ENCODE measurements around the gene SYPL1.

Gene SYPL1

DNA sequence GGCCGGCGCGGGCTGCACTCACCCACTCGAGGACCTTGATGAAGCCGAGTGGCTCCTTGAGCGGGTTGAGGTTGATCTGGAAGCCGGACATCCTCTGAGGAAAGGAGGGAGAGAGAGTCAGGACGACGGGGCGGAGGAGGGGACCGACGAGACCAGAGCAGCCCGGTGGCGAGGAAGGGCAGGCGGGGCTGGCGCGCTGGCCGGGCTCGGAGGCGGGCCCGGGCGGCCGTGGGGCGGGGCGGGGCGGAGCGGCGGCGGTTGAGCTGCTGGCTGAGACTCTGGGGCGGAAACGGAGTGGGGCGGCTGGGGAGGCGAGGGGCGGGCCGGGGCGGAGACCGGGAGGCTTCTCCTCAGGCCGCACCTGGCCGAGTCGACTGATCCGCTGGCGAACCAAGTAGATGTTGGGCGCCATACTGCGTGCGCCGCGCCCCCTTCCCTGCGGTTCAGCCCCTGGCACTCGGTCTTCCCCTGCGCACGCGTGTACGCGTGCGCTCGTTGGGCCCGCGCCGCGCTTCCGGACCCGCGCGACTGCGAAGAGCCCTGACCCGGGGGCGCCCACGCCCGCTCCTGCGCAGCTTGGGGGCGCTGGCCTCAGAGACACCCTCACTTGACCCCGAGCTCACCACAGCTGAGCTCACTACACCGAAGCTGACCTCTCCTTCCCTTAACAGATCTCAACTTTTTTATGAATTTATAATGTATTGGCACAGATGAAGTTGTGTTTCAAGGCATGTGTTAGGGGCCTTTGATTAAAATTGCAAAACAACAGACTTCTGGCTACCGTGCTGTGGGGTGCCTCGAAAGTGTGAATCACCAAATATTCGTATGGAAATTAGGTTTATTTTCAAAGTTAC is at the start of gene SYPL1:
Gene SYPL1 (minus strand): TSS at position 195 of the 854 bp plus-strand sequence. CDS start 104 bp downstream, at position 91.
- TF ChIP-seq, protein P1, sequence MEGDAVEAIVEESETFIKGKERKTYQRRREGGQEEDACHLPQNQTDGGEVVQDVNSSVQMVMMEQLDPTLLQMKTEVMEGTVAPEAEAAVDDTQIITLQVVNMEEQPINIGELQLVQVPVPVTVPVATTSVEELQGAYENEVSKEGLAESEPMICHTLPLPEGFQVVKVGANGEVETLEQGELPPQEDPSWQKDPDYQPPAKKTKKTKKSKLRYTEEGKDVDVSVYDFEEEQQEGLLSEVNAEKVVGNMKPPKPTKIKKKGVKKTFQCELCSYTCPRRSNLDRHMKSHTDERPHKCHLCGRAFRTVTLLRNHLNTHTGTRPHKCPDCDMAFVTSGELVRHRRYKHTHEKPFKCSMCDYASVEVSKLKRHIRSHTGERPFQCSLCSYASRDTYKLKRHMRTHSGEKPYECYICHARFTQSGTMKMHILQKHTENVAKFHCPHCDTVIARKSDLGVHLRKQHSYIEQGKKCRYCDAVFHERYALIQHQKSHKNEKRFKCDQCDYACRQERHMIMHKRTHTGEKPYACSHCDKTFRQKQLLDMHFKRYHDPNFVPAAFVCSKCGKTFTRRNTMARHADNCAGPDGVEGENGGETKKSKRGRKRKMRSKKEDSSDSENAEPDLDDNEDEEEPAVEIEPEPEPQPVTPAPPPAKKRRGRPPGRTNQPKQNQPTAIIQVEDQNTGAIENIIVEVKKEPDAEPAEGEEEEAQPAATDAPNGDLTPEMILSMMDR (IDR thresholded peaks at IDR 0.05; ENCODE audit: low read depth, low read length, missing control alignments) = no peak
- DNase-seq = peak; percentile 79
- H3K36me3 ChIP-seq (replicated peaks) = no peaks in the 10 kb centered on the region
- H3K27ac ChIP-seq = peak within 1 kb of the TSS; percentile 87
- in situ Hi-C loops (cut with HindIII; ENCODE audit: low pct_ligation_motif_present, low sequenced_read_pairs) = no loop called here
- no peaks in the 10 kb centered on the region for H3K27me3 ChIP-seq (replicated peaks)
- H3K4me3 ChIP-seq (ENCODE audit: low read depth, low read length) = peak within 1 kb of the TSS; percentile 75

DNA sequence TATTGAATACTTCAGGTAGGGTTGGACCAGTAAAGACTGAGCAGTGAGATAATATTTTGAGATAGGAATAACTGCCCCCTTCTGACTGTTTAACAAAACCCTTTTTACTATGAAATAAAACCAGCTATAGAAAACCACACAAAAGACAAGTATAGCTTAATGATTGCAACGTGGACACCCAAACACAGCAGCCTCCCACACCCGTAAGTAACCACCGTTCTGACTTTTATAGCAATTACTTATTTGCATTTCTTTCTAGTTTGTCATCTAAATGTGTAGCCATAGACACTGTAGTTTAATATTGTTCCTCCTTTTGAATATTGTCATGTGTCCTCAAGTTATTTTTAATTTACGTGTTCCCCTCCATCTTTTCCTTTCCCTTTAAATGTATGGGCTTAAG is 42.9 kb upstream of the SYPL1 start:
- Histone ChIP-seq H3K27me3 (replicated peaks) (no peaks in the 10 kb centered on the region), H3K27ac (no peak overlapping the region), H3K36me3 (replicated peaks) (no peaks in the 10 kb centered on the region), H3K4me3 (ENCODE audit: low read depth, low read length) (no peak overlapping the region)
- in situ Hi-C loops (cut with HindIII; ENCODE audit: low pct_ligation_motif_present, low sequenced_read_pairs) = loop anchor here (25.0 kb wide), 1 partner anchor 93 kb away; no protein-coding TSS in a partner anchor
- DNase-seq = no peak
- TF ChIP-seq, protein P1 (IDR thresholded peaks at IDR 0.05; ENCODE audit: low read depth, low read length, missing control alignments) = no peak

DNA sequence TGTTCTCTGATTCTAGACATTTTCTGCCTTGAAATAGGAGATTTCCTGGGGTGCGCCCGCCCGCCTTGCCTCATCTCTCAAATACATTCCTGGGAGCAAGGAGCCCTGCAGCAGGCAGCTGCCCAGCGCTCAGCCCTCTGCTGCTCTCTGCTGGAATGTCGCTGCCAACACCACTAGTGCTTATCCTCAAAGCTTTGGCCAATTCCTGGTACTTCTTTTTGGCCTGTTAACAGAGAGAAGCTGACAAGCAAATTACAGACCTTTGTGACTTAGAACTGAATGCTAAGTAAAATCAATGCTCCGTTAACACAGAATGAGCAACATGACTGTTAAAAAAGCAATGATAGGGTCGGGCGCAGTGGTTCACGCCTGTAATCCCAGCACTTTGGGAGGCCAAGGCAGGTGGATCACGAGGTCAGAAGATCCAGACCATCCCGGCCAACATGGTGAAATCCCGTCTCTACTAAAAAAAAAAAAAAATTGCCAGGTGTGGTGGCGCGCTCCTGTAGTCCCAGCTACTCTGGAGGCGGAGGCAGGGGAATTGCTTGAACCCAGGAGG is 41.9 kb upstream of the SYPL1 start:
- no peaks in the 10 kb centered on the region for H3K27me3 ChIP-seq (replicated peaks)
- H3K36me3 ChIP-seq (replicated peaks) = no peaks in the 10 kb centered on the region
- TF ChIP-seq, protein P1 (IDR thresholded peaks at IDR 0.05; ENCODE audit: low read depth, low read length, missing control alignments) = peak; percentile 97
- H3K4me3 ChIP-seq (ENCODE audit: low read depth, low read length) = no peak overlapping the region
- in situ Hi-C loops (cut with HindIII; ENCODE audit: low pct_ligation_motif_present, low sequenced_read_pairs) = loop anchor here (25.0 kb wide), 1 partner anchor 92 kb away; no protein-coding TSS in a partner anchor
- DNase-seq = peak; percentile 70
- H3K27ac ChIP-seq = no peak overlapping the region

DNA sequence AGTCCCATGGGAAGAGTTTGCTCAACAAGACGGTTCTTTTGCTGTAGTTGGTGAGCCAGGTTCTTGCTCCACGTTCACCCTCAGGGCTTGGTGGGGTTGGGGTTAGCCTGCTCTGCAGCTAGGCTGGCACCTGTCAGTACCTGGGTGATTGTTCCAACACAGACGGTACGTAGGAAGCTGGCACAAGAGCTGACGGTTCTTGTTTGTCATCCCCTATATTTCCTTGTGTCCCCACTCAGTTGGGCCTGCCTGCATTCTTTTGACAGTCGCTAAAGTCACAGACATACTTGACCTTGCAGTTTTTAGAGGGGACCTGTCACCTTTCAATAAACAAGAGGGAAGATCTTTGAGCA is 40.2 kb upstream of the SYPL1 start:
- in situ Hi-C loops (cut with HindIII; ENCODE audit: low pct_ligation_motif_present, low sequenced_read_pairs) = loop anchor here (25.0 kb wide), 1 partner anchor 90 kb away; no protein-coding TSS in a partner anchor
- no peaks in the 10 kb centered on the region for H3K36me3 ChIP-seq (replicated peaks)

DNA sequence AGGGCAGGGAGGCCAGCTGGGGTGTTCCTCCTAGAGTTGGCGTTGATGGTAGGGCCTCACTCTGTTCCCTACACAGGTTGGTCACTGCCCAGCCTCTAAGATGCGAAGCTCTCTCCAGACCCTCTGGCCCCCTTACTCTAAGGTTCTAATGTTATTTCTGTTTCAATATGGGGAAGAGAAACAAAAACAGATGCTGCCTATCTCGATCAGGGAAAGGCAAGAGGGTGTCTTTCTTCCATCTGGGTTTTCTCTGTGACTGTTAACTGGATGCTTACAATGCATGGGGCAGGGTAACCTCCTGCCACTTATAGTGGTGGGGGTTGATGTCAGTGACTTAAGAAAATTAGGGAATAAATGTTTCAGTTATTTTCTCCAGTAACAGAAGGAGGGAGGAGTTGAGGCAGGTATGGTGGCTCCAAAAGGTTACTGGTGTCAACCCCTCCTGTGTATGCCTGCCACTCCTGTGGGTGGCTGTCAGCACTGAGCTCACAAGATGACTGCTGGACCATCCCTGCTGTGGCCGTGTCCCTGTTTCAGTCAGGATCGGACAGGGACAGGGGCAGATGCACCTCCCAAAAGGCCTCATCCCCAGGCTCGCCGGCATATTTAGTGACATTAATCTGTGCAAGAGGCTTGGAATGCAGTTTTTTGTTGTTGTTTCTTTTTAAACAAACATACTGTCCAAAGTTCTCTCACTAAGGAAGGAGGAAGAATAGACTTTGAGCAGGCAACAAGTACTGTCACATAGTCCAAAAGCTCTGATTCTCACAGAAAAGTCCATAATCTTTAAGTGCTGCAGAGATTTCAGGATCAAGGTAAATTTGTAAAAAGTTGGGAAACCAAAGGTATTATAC is 39.6 kb upstream of the SYPL1 start:
- no peak for DNase-seq
- H3K4me3 ChIP-seq (ENCODE audit: low read depth, low read length) = no peak overlapping the region
- TF ChIP-seq, protein P1 (IDR thresholded peaks at IDR 0.05; ENCODE audit: low read depth, low read length, missing control alignments) = no peak
- in situ Hi-C loops (cut with HindIII; ENCODE audit: low pct_ligation_motif_present, low sequenced_read_pairs) = loop anchor here (25.0 kb wide), 1 partner anchor 89 kb away; no protein-coding TSS in a partner anchor
- H3K27me3 ChIP-seq (replicated peaks) = no peaks in the 10 kb centered on the region
- H3K36me3 ChIP-seq (replicated peaks) = no peaks in the 10 kb centered on the region
- no peak overlapping the region for H3K27ac ChIP-seq

More for the DNA sequence above, 40.2 kb upstream of the SYPL1 start:
- TF ChIP-seq, protein P1 (IDR thresholded peaks at IDR 0.05; ENCODE audit: low read depth, low read length, missing control alignments) = no peak
- no peak for DNase-seq
- no peaks in the 10 kb centered on the region for H3K27me3 ChIP-seq (replicated peaks)
- no peak overlapping the region for H3K27ac ChIP-seq
- no peak overlapping the region for H3K4me3 ChIP-seq (ENCODE audit: low read depth, low read length)

Measured in brain microvascular endothelial cell (primary cell).